GF-D8 (cell line): Measurements from ENCODE around the gene OR11H1.
"Not testable (repeated sequence)": the region's sequence is repeated elsewhere in the genome, so short reads cannot be mapped to it uniquely, and the experiment has no call there.

Experiments used
- DNase-seq: peaks from one replicate; lab custom pipeline; 2025; lab: John Stamatoyannopoulos, UW

The OR11H1 gene, protein sequence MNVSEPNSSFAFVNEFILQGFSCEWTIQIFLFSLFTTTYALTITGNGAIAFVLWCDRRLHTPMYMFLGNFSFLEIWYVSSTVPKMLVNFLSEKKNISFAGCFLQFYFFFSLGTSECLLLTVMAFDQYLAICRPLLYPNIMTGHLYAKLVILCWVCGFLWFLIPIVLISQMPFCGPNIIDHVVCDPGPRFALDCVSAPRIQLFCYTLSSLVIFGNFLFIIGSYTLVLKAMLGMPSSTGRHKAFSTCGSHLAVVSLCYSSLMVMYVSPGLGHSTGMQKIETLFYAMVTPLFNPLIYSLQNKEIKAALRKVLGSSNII

DNA sequence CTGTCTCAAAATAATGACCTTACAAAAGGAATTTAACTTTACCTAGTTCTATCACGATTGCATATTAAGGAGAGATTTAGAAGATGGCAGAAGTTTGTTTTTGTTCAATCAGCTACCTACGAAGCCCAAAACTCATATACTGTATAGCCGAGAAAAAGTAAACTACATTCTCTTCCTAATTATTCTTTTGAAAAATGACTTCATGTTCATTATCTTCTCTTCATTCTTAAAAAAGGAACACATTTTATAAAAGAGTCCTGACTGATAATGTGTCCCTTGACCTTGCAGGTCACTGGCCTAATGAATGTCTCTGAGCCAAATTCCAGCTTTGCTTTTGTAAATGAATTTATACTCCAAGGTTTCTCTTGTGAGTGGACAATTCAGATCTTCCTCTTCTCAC, at the start of gene OR11H1:
OR11H1 (plus strand) TSS at position 301 of the 400 bp plus-strand sequence; CDS start at position 301, 0 bp downstream.
- DNase-seq, result not testable (repeated sequence)

DNA sequence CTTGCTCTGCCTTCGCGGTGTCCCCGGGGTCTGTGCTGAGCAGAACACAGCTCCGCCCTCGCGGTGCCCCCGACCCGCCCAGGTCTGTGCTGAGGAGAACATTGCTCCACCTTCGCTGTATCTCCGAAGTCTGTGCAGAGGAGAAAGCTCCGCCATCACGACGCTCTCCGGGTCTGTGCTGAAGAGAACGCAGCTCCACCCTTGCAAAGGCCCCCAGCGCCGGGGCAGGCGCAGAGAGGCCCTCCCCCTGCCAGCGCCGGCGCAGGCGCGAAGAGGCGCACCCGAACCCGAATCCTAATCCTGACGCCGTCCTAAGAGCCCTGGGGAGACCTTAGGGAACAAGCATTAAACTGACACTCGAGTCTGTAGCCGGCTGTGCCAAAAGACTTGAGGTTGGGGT, 18.0 kb upstream of the OR11H1 start:
- DNase-seq, result not testable (repeated sequence)

DNA sequence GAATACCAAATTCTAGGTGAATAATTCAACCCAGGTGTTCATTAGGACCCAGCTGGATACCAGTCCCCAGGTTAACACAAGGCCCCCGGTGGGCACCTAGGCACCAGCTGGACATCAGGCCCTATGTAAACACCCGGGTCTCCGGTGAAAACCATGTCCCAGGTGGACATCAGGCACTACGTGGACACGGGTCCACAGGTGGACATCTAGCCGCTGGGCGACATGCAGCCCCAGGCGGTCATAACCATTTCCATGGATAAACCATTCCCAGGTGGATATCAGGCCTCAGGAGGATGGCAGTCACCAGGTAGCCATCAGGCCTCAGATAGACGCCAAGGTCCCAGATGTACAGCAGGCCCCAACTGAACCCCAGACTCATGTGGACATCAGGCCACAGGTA, 12.1 kb upstream of the OR11H1 start:
- not testable (repeated sequence) for DNase-seq

DNA sequence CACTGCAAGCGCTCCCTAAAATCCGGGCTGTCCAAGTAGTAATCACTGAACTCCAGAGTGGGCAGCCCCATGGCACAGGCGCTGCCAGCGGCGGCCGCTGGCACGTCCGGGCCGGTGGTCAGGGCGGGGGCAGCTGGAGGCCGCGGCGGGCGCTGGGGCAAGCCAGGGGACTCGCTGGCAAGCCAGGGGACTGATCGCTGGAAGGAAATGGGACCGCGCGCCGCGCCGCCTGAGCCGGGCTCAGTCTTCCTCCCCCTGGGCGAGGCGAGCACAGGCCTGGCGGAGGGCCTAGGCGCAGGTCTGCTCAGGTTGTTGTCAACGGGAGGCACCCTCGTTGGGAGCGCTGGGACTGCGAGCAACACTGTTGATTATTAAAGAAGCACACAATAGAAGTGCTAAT, 25.8 kb downstream of the OR11H1 start:
- not testable (repeated sequence) for DNase-seq

DNA sequence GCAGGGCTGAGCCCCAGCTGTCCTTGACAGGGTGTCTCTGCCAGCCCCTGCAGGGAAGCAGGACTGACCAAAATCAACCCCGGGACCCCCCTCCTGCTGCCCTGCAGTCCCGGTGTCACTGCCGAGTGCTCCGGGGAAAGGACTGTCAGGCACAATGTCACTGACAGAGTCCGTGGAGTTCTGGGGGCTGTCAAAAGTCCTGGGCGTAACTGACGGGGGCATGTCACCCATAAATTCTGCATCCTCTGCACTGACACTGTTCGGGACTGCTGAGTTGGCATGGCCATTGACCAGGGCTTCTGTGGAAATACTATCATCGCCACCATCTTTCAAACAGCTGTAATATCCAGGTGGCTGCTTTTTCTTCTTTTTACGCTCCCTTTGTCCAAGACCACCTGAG, 35.5 kb downstream of the OR11H1 start:
- DNase-seq, result not testable (repeated sequence)

DNA sequence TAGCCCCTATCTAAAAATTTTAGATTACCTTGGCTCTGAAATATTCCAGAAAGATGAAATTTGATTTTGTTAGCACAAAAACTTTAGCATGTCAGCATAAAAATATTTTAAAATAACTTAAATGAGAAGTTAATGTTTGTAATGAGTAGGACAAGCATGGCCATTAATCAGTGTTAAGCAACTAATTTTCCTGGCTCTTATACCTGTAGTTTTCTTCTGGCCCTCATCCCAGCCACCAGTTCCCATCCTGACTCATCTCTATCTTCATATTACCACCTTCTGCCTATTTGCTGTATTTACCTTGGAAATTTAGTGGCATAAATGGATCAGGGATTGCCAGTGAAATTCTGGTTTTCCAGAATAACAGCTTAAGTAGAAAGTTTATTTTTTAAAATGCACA, 37.1 kb downstream of the OR11H1 start:
- DNase-seq, result not testable (repeated sequence)
